ENCODE data around the gene AFAP1. TPM values are rescaled to one million over a fixed set of nuclear protein-coding genes. Genes with fewer than 3 reads are reported as not detected.

AFAP1 gene
- total and polyA plus RNA-seq, 8 donors, result 23.6 to 31.4 (median 27.4) TPM

- no peak for TF ChIP-seq CTCF (IDR thresholded peaks at IDR 0.05)
- peaks cover 0 to 5% of the 10 kb centered on the region in 2 donors for H3K4me1 ChIP-seq
- H3K4me3 ChIP-seq, result no peak overlapping the region
- intact Hi-C loops (cut with DNase I), result no loop called here
- DNase-seq (no peak), ATAC-seq (no peak)
- H3K27ac ChIP-seq, result no peak overlapping the region
- H3K36me3 ChIP-seq, result no peaks in the 10 kb centered on the region
- no peaks in the 10 kb centered on the region for H3K9me3 ChIP-seq
- H3K27me3 ChIP-seq, result no peaks in the 10 kb centered on the region
Observed at GRCh38 chr4:7894677-7895181, 44.9 kb downstream of the AFAP1 start.

- Histone ChIP-seq H3K9me3 (no peaks in the 10 kb centered on the region), H3K4me1 (peaks cover 0 to 5% of the 10 kb centered on the region in 2 donors), H3K4me3 (no peak overlapping the region), H3K36me3 (no peaks in the 10 kb centered on the region), H3K27ac (no peak overlapping the region), H3K27me3 (no peaks in the 10 kb centered on the region)
- no peak for TF ChIP-seq CTCF (IDR thresholded peaks at IDR 0.05)
- DNase-seq, result no peak
- ATAC-seq, result no peak
- intact Hi-C loops (cut with DNase I), result no loop called here
Observed at GRCh38 chr4:7894098-7894676, 45.5 kb downstream of the AFAP1 start.

GRCh38 chr4:7893539-7893938 is 46.1 kb downstream of the AFAP1 start:
- DNase-seq, result no peak
- no peak overlapping the region for H3K4me3 ChIP-seq
- H3K27me3 ChIP-seq, result no peaks in the 10 kb centered on the region
- no peak overlapping the region for H3K27ac ChIP-seq
- no peaks in the 10 kb centered on the region for H3K36me3 ChIP-seq
- TF ChIP-seq CTCF (IDR thresholded peaks at IDR 0.05), result no peak
- ATAC-seq, result no peak
- H3K4me1 ChIP-seq, result peaks cover 0 to 5% of the 10 kb centered on the region in 2 donors
- peaks cover 0 to 5% of the 10 kb centered on the region in 2 donors for H3K9me3 ChIP-seq
- intact Hi-C loops (cut with DNase I), result no loop called here

- H3K27ac ChIP-seq, result no peak overlapping the region
Observed at GRCh38 chr4:7892212-7893019, 47.2 kb downstream of the AFAP1 start.

More at GRCh38 chr4:7892212-7893019, 47.2 kb downstream of the AFAP1 start:
- Histone ChIP-seq H3K27me3 (no peaks in the 10 kb centered on the region), H3K4me3 (no peak overlapping the region), H3K4me1 (peaks cover 0 to 5% of the 10 kb centered on the region in 2 donors), H3K36me3 (no peaks in the 10 kb centered on the region), H3K9me3 (peaks cover 0 to 11% of the 10 kb centered on the region in 2 donors)
- no peak for TF ChIP-seq CTCF (IDR thresholded peaks at IDR 0.05)
- peak; percentile 36 for ATAC-seq
- intact Hi-C loops (cut with DNase I), result no loop called here
- DNase-seq, result no peak

Measured in left lung (tissue), 10 donors.